GM19238 (cell line): ENCODE results near the gene SCYGR4.
"Not testable (repeated sequence)": the region's sequence is repeated elsewhere in the genome, so short reads cannot be mapped to it uniquely, and the experiment has no call there.

Source experiments
- DNase-seq: peaks from one replicate; pipeline ENCODE4 v3.0.0; 2011; ENCODE audit warnings: low spot score; ENCODE audit not compliant: insufficient read length

The SCYGR4 gene

GRCh38 chr2:227617316-227618230, at the start of gene SCYGR4:
Gene SCYGR4, plus strand, starts transcription at chr2:227617498. Its CDS starts 0 bp downstream, at chr2:227617498.
- no peak for DNase-seq

GRCh38 chr2:227568852-227569169, 48.5 kb upstream of the SCYGR4 start:
- no peak for DNase-seq

GRCh38 chr2:227570615-227571014, 46.7 kb upstream of the SCYGR4 start:
- no peak for DNase-seq

- no peak for DNase-seq
Observed at GRCh38 chr2:227576110-227576509, 41.2 kb upstream of the SCYGR4 start.

- DNase-seq, result no peak
Observed at GRCh38 chr2:227576812-227577211, 40.5 kb upstream of the SCYGR4 start.

GRCh38 chr2:227577555-227577954, 39.7 kb upstream of the SCYGR4 start:
- no peak for DNase-seq

GRCh38 chr2:227578642-227579041, 38.7 kb upstream of the SCYGR4 start:
- no peak for DNase-seq

GRCh38 chr2:227579791-227580190, 37.5 kb upstream of the SCYGR4 start:
- DNase-seq, result no peak

- no peak for DNase-seq
Observed at GRCh38 chr2:227582369-227582768, 34.9 kb upstream of the SCYGR4 start.

- peak; percentile 18 for DNase-seq
Observed at GRCh38 chr2:227592694-227593387, 24.5 kb upstream of the SCYGR4 start.

- DNase-seq, result no peak
Observed at GRCh38 chr2:227595797-227596196, 21.5 kb upstream of the SCYGR4 start.

- DNase-seq, result no peak
Observed at GRCh38 chr2:227597036-227597435, 20.3 kb upstream of the SCYGR4 start.

GRCh38 chr2:227597998-227598397, 19.3 kb upstream of the SCYGR4 start:
- DNase-seq, result no peak

GRCh38 chr2:227598835-227599503, 18.3 kb upstream of the SCYGR4 start, which contains the start of gene SCYGR2:
Gene SCYGR2, plus strand, starts transcription at chr2:227598893. Its CDS starts 0 bp downstream, at chr2:227598893.
- DNase-seq, result not testable (repeated sequence)

GRCh38 chr2:227602358-227602757, 14.9 kb upstream of the SCYGR4 start:
- no peak for DNase-seq

GRCh38 chr2:227606476-227606875, 10.8 kb upstream of the SCYGR4 start:
- no peak for DNase-seq

- no peak for DNase-seq
Observed at GRCh38 chr2:227607941-227608340, 9.4 kb upstream of the SCYGR4 start.

GRCh38 chr2:227608561-227609338, 8.5 kb upstream of the SCYGR4 start:
- DNase-seq, result no peak

- no peak for DNase-seq
Observed at GRCh38 chr2:227610123-227610522, 7.2 kb upstream of the SCYGR4 start.

GRCh38 chr2:227612546-227613271, 4.6 kb upstream of the SCYGR4 start:
- DNase-seq, result no peak

- no peak for DNase-seq
Observed at GRCh38 chr2:227613272-227613660, 4.0 kb upstream of the SCYGR4 start.
